ENCODE measurements around the gene OR10G3. TPM values are rescaled to one million over a fixed set of nuclear protein-coding genes. Genes with fewer than 3 reads are reported as not detected.

The OR10G3 gene
- total and polyA plus RNA-seq, 2 of the 13 experiments (the other 11 are each of a cell fraction or from before 2014, with no cell fraction given) = not detected

DNA sequence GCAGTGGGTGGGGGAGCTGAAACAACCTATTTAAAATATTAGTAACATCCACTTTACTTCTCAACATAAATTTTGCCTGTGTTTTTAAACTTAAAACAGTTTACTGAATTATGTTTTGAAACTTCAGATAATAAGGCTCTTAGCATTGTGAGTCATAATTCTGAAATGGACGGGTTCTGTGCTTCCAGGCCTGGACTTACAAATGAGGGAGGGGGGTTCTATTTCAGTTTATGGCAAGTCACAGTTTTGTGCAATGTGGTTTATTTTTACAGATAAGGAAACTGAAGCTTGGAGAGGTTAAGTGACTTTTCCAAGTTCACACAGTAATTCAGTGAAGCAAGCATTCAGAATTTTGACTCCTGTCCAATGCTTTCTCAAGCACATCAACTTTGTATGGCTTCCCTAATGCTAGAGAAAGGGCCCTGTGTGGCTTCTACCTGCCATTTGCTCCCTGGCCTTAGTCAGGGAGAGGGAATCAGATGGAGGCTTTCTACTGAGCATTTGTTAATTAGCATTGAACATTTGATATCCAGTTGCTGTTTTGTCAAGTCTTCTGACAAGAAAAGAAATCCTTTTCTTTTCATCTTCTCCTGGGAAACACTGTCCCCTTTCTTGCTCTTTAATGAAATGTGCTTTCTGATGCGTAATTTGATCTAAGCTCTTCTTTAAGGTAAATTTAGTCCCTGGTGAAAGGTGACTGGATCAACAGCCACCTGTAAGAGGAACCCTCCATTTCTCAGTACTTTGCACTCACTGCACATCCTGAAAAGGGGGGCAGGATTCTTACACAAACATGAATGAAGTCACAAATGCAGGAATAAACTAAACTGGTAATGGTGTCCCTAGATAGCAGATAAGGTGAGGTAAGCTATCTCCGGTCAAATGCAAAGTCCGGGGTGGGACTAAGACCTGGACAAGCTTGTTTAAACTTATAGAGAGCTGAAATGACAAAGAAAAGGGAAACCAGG lies 51.2 kb downstream of the OR10G3 start (continued):
- TF ChIP-seq, protein P1, sequence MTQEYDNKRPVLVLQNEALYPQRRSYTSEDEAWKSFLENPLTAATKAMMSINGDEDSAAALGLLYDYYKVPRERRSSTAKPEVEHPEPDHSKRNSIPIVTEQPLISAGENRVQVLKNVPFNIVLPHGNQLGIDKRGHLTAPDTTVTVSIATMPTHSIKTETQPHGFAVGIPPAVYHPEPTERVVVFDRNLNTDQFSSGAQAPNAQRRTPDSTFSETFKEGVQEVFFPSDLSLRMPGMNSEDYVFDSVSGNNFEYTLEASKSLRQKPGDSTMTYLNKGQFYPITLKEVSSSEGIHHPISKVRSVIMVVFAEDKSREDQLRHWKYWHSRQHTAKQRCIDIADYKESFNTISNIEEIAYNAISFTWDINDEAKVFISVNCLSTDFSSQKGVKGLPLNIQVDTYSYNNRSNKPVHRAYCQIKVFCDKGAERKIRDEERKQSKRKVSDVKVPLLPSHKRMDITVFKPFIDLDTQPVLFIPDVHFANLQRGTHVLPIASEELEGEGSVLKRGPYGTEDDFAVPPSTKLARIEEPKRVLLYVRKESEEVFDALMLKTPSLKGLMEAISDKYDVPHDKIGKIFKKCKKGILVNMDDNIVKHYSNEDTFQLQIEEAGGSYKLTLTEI (CRISPR knock-in tag; conservative IDR thresholded peaks at IDR 0.05) = no peak
- TF ChIP-seq DPF2 (CRISPR knock-in tag; IDR thresholded peaks at IDR 0.05; ENCODE audit: borderline replicate concordance, low read depth) = peak; percentile 80
- TF ChIP-seq SP2 (CRISPR knock-in tag; IDR thresholded peaks at IDR 0.05) = no peak
- TF ChIP-seq ZNF709 (CRISPR knock-in tag; IDR thresholded peaks at IDR 0.05) = peak; percentile 49; the same call in 1 of the 2 replicates
- 0 out of 2 replicates have a peak, but pooled peaks have one; percentile 51 for TF ChIP-seq NAIF1 (CRISPR knock-in tag; IDR thresholded peaks at IDR 0.05; ENCODE audit: borderline replicate concordance)
- TF ChIP-seq ELF1 (CRISPR knock-in tag; IDR thresholded peaks at IDR 0.05) = peak; percentile 68; the same call in 1 of the 2 replicates
- TF ChIP-seq, protein P2, sequence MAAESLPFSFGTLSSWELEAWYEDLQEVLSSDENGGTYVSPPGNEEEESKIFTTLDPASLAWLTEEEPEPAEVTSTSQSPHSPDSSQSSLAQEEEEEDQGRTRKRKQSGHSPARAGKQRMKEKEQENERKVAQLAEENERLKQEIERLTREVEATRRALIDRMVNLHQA (CRISPR knock-in tag; IDR thresholded peaks at IDR 0.05) = no peak
- TF ChIP-seq PLRG1 (conservative IDR thresholded peaks at IDR 0.05) = no peak
- TF ChIP-seq ZNF121 (CRISPR knock-in tag; IDR thresholded peaks at IDR 0.05) = 0 out of 2 replicates have a peak, but pooled peaks have one; percentile 46
- TF ChIP-seq, protein P3, sequence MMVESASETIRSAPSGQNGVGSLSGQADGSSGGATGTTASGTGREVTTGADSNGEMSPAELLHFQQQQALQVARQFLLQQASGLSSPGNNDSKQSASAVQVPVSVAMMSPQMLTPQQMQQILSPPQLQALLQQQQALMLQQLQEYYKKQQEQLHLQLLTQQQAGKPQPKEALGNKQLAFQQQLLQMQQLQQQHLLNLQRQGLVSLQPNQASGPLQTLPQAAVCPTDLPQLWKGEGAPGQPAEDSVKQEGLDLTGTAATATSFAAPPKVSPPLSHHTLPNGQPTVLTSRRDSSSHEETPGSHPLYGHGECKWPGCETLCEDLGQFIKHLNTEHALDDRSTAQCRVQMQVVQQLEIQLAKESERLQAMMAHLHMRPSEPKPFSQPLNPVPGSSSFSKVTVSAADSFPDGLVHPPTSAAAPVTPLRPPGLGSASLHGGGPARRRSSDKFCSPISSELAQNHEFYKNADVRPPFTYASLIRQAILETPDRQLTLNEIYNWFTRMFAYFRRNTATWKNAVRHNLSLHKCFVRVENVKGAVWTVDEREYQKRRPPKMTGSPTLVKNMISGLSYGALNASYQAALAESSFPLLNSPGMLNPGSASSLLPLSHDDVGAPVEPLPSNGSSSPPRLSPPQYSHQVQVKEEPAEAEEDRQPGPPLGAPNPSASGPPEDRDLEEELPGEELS (CRISPR knock-in tag; IDR thresholded peaks at IDR 0.05) = peak; percentile 94
- peak; percentile 95 for TF ChIP-seq PPARG (CRISPR knock-in tag; conservative IDR thresholded peaks at IDR 0.05)
- TF ChIP-seq, protein P4, sequence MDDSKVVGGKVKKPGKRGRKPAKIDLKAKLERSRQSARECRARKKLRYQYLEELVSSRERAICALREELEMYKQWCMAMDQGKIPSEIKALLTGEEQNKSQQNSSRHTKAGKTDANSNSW (CRISPR knock-in tag; IDR thresholded peaks at IDR 0.05; ENCODE audit: borderline replicate concordance) = no peak
- peak; percentile 10; the same call in 1 of the 2 replicates for TF ChIP-seq TCF7 (IDR thresholded peaks at IDR 0.05; ENCODE audit: low read depth)
- TF ChIP-seq, protein P5, sequence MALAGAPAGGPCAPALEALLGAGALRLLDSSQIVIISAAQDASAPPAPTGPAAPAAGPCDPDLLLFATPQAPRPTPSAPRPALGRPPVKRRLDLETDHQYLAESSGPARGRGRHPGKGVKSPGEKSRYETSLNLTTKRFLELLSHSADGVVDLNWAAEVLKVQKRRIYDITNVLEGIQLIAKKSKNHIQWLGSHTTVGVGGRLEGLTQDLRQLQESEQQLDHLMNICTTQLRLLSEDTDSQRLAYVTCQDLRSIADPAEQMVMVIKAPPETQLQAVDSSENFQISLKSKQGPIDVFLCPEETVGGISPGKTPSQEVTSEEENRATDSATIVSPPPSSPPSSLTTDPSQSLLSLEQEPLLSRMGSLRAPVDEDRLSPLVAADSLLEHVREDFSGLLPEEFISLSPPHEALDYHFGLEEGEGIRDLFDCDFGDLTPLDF (CRISPR knock-in tag; IDR thresholded peaks at IDR 0.05) = no peak
- TF ChIP-seq ZNF20 (CRISPR knock-in tag; IDR thresholded peaks at IDR 0.05) = no peak
- TF ChIP-seq, protein P6, sequence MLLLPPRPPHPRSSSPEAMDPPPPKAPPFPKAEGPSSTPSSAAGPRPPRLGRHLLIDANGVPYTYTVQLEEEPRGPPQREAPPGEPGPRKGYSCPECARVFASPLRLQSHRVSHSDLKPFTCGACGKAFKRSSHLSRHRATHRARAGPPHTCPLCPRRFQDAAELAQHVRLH (CRISPR knock-in tag; IDR thresholded peaks at IDR 0.05; ENCODE audit: borderline replicate concordance, low read depth) = peak; percentile 72
- TF ChIP-seq, protein P7, sequence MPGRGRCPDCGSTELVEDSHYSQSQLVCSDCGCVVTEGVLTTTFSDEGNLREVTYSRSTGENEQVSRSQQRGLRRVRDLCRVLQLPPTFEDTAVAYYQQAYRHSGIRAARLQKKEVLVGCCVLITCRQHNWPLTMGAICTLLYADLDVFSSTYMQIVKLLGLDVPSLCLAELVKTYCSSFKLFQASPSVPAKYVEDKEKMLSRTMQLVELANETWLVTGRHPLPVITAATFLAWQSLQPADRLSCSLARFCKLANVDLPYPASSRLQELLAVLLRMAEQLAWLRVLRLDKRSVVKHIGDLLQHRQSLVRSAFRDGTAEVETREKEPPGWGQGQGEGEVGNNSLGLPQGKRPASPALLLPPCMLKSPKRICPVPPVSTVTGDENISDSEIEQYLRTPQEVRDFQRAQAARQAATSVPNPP (CRISPR knock-in tag; IDR thresholded peaks at IDR 0.05) = 0 out of 2 replicates have a peak, but pooled peaks have one; percentile 47
- TF ChIP-seq, protein P8, sequence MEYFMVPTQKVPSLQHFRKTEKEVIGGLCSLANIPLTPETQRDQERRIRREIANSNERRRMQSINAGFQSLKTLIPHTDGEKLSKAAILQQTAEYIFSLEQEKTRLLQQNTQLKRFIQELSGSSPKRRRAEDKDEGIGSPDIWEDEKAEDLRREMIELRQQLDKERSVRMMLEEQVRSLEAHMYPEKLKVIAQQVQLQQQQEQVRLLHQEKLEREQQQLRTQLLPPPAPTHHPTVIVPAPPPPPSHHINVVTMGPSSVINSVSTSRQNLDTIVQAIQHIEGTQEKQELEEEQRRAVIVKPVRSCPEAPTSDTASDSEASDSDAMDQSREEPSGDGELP (IDR thresholded peaks at IDR 0.05; ENCODE audit: borderline replicate concordance, low read depth) = no peak; the same call in 1 of the 2 replicates
- TF ChIP-seq ZFYVE20 (CRISPR knock-in tag; IDR thresholded peaks at IDR 0.05; ENCODE audit: borderline replicate concordance, low read depth) = no peak
- TF ChIP-seq ZNF343 (CRISPR knock-in tag; IDR thresholded peaks at IDR 0.05) = no peak

All from HepG2 (cell line).